Small intestine (tissue), 7 donors: ENCODE measurements around the gene MTUS2. TPM values are rescaled to one million over a fixed set of nuclear protein-coding genes. Genes with fewer than 3 reads are reported as not detected.
"Not testable (repeated sequence)": the region's sequence is repeated elsewhere in the genome, so short reads cannot be mapped to it uniquely, and the experiment has no call there.

ENCODE experiments used
- DNase-seq, 2 donors: peaks; one replicate each; pipeline versions ENCODE4 v3.0.0 to v3.0.0-alpha.2; 2013
- FAIRE-seq: peaks from 2 replicates; lab custom pipeline; 2012; peaks lifted over from hg19 to GRCh38; lab: Jason Lieb, UNC
- H3K27ac ChIP-seq, 3 donors: one replicate each; pipeline ENCODE4 v1.5.1; 2013; ENCODE audit warnings: low read length in 2 of 3, mild to moderate bottlenecking in 2 of 3, control low read depth in 1 of 3, inconsistent platforms in 1 of 3, low read depth in 1 of 3, moderate library complexity in 1 of 3
- H3K27me3 ChIP-seq, 3 donors: one replicate each; pipeline ENCODE4 v1.6.1; 2013; ENCODE audit warnings: low read length in 3 of 3, inconsistent platforms in 1 of 3; ENCODE audit not compliant: control insufficient read depth in 3 of 3, insufficient read depth in 3 of 3
- H3K36me3 ChIP-seq, 3 donors: one replicate each; pipeline ENCODE4 v1.6.1; 2013; ENCODE audit warnings: low read length in 3 of 3, inconsistent platforms in 1 of 3, low read depth in 1 of 3, mild to moderate bottlenecking in 1 of 3, moderate library complexity in 1 of 3; ENCODE audit not compliant: control insufficient read depth in 3 of 3, insufficient read depth in 2 of 3
- H3K4me1 ChIP-seq, 3 donors: one replicate each; pipeline ENCODE4 v1.6.1; 2013; ENCODE audit warnings: low read length in 2 of 3, inconsistent platforms in 1 of 3, low read depth in 1 of 3, mild to moderate bottlenecking in 1 of 3, moderate library complexity in 1 of 3; ENCODE audit not compliant: control insufficient read depth in 3 of 3, insufficient read depth in 2 of 3
- H3K4me3 ChIP-seq, 3 donors: one replicate each; pipeline ENCODE4 v1.5.1; 2013; ENCODE audit warnings: low read length in 3 of 3, control low read depth in 1 of 3, inconsistent platforms in 1 of 3, low read depth in 1 of 3, mild to moderate bottlenecking in 1 of 3, moderate library complexity in 1 of 3
- H3K9me3 ChIP-seq, 2 donors: one replicate each; pipeline ENCODE4 v1.6.1; 2013; ENCODE audit warnings: low read depth in 1 of 2, low read length in 1 of 2; ENCODE audit not compliant: control insufficient read depth in 2 of 2, insufficient read depth in 1 of 2
- WGBS, 3 donors: extraction: QIAGEN DNeasy Blood & Tissue Kit; methylation state at CpG; one replicate each; pipeline ENCODE4 v1.1.7; 2013; 5-methylcytosine and 5-hydroxymethylcytosine counted together
- polyA plus RNA-seq, 4 donors: library from polyadenylated mRNA; stranded (reverse) in 3 of 4; unstranded in 1 of 4; fragments of 200-250 nt in 3 of 4; fragments of 120-200 nt in 1 of 4; gene quantifications; one replicate each; pipeline versions ENCODE4 v1.2.1 to v1.2.3, GENCODE V29; 2013
- donor health status: healthy with polysubstance abuse.
- donor health status: control.
- donor health status: control.
- donor health status: Bipolar disorder and iron deficiency.
- donor health status: healthy.

Gene MTUS2
- polyA plus RNA-seq, 4 donors: under 0.01 to 0.53 (median 0.22) TPM

- DNase-seq (no peak), FAIRE-seq (no peak)
- Histone ChIP-seq H3K9me3 (no peaks in the 10 kb centered on the region), H3K27me3 (no peaks in the 10 kb centered on the region), H3K4me1 (no peaks in the 10 kb centered on the region), H3K36me3 (no peaks in the 10 kb centered on the region), H3K4me3 (no peak overlapping the region), H3K27ac (no peak overlapping the region)
- WGBS, 3 donors: 25 to 82% (median 62%) methylated on average over 2 of the region's 2 CpGs
Measured at GRCh38 chr13:29328501-29328900, 508.4 kb downstream of the MTUS2 start.

GRCh38 chr13:29336356-29336755 lies 516.2 kb downstream of the MTUS2 start:
- H3K27ac ChIP-seq: no peak overlapping the region
- H3K4me3 ChIP-seq: no peak overlapping the region
- no peak for DNase-seq
- no peaks in the 10 kb centered on the region for H3K4me1 ChIP-seq
- no peak for FAIRE-seq
- no peaks in the 10 kb centered on the region for H3K36me3 ChIP-seq
- WGBS, 3 donors: 74 to 82% (median 78%) methylated on average over 7 of the region's 7 CpGs
- no peaks in the 10 kb centered on the region for H3K27me3 ChIP-seq
- H3K9me3 ChIP-seq: peaks cover 0 to 9% of the 10 kb centered on the region in 2 donors

- no peaks in the 10 kb centered on the region for H3K4me1 ChIP-seq
- DNase-seq (no peak), FAIRE-seq (no peak)
- no peak overlapping the region for H3K4me3 ChIP-seq
- no peak overlapping the region for H3K27ac ChIP-seq
- 88 to 95% (median 94%) methylated on average over 44 of the region's 44 CpGs for WGBS, 3 donors
- H3K9me3 ChIP-seq: peaks cover 0 to 9% of the 10 kb centered on the region in 2 donors
- H3K27me3 ChIP-seq: no peaks in the 10 kb centered on the region
- no peaks in the 10 kb centered on the region for H3K36me3 ChIP-seq
Measured at GRCh38 chr13:29339386-29340272, 519.5 kb downstream of the MTUS2 start.

- FAIRE-seq, H3K27ac ChIP-seq, H3K4me3 ChIP-seq: not testable (repeated sequence)
Measured at GRCh38 chr13:29345860-29346582, 525.9 kb downstream of the MTUS2 start.

GRCh38 chr13:29355029-29355428 lies 534.9 kb downstream of the MTUS2 start:
- FAIRE-seq (no peak), DNase-seq (no peak)
- Histone ChIP-seq H3K4me1 (no peaks in the 10 kb centered on the region), H3K9me3 (no peaks in the 10 kb centered on the region), H3K27ac (no peak overlapping the region), H3K27me3 (peaks cover 0 to 8% (median 0%) of the 10 kb centered on the region in 3 donors), H3K4me3 (no peak overlapping the region), H3K36me3 (no peaks in the 10 kb centered on the region)
- WGBS, 3 donors: 79 to 84% (median 82%) methylated on average over 6 of the region's 6 CpGs

More at GRCh38 chr13:29345860-29346582, 525.9 kb downstream of the MTUS2 start:
- not testable (repeated sequence) for H3K4me1 ChIP-seq, H3K36me3 ChIP-seq, DNase-seq, H3K27me3 ChIP-seq, H3K9me3 ChIP-seq
- WGBS, 3 donors: 65 to 68% (median 67%) methylated on average over 7 of the region's 7 CpGs

GRCh38 chr13:29359181-29359580 lies 539.0 kb downstream of the MTUS2 start:
- peaks cover 0 to 4% (median 0%) of the 10 kb centered on the region in 3 donors for H3K27me3 ChIP-seq
- WGBS, 3 donors: 93 to 97% (median 94%) methylated on average over 19 of the region's 19 CpGs
- no peaks in the 10 kb centered on the region for H3K4me1 ChIP-seq
- DNase-seq (no peak), FAIRE-seq (no peak)
- H3K36me3 ChIP-seq: no peaks in the 10 kb centered on the region
- H3K27ac ChIP-seq: no peak overlapping the region
- H3K9me3 ChIP-seq: no peaks in the 10 kb centered on the region
- no peak overlapping the region for H3K4me3 ChIP-seq

GRCh38 chr13:29361716-29362115 lies 541.6 kb downstream of the MTUS2 start:
- 66 to 85% (median 84%) methylated on average over 3 of the region's 3 CpGs for WGBS, 3 donors
- FAIRE-seq: no peak
- no peak for DNase-seq
- Histone ChIP-seq H3K36me3 (no peaks in the 10 kb centered on the region), H3K4me1 (no peaks in the 10 kb centered on the region), H3K4me3 (no peak overlapping the region), H3K27ac (no peak overlapping the region), H3K9me3 (no peaks in the 10 kb centered on the region), H3K27me3 (no peaks in the 10 kb centered on the region)

- 7 to 9% (median 7%) methylated on average over 6 of the region's 6 CpGs for WGBS, 3 donors
- Histone ChIP-seq H3K27ac (no peak overlapping the region), H3K4me3 (no peak overlapping the region), H3K36me3 (no peaks in the 10 kb centered on the region), H3K27me3 (no peaks in the 10 kb centered on the region), H3K4me1 (no peaks in the 10 kb centered on the region), H3K9me3 (no peaks in the 10 kb centered on the region)
- peak; percentile 56 to 60 for DNase-seq
- peak; percentile 88 for FAIRE-seq
Measured at GRCh38 chr13:29362849-29363604, 542.9 kb downstream of the MTUS2 start.
